CD8-positive, alpha-beta memory T cell (primary cell): ENCODE measurements around the gene F10. TPM values are rescaled to one million over a fixed set of nuclear protein-coding genes. Genes with fewer than 3 reads are reported as not detected.
"Not testable (repeated sequence)": the region's sequence is repeated elsewhere in the genome, so short reads cannot be mapped to it uniquely, and the experiment has no call there.

ENCODE experiments used
- CTCF ChIA-PET: fragments of 350-600 bp; sonication (Branson Sonifier 250); formaldehyde crosslinking; loops from one replicate; lab custom pipeline; 2021; ENCODE audit warnings: antibody characterized with exemption; lab: Charles Lee
- POLR2A ChIA-PET: fragments of 350-600 bp; sonication (Branson Sonifier 250); formaldehyde crosslinking; loops from one replicate; lab custom pipeline; 2021; ENCODE audit warnings: antibody characterized with exemption; lab: Charles Lee
- DNase-seq, 5 donors: peaks; one replicate each; pipeline versions ENCODE4 v3.0.0 to v3.0.0-alpha.2; 2020 to 2022; ENCODE audit warnings: mixed read lengths in 1 of 5
- H3K27ac ChIP-seq: one replicate; pipeline ENCODE4 v1.7.0; 2013; ENCODE audit warnings: low read depth, mild to moderate bottlenecking, low read length, moderate library complexity
- H3K27me3 ChIP-seq: 2 replicates; pipeline ENCODE4 v1.7.0; 2013; ENCODE audit warnings: low read length, mild to moderate bottlenecking; ENCODE audit not compliant: insufficient read depth, poor library complexity, severe bottlenecking
- H3K36me3 ChIP-seq: 2 replicates; pipeline ENCODE4 v1.7.0; 2013; ENCODE audit warnings: mild to moderate bottlenecking, low read length, moderate library complexity; ENCODE audit not compliant: insufficient read depth
- H3K4me1 ChIP-seq: 2 replicates; pipeline ENCODE4 v1.7.0; 2013; ENCODE audit warnings: mild to moderate bottlenecking, low read length, moderate library complexity; ENCODE audit not compliant: insufficient read depth
- H3K4me3 ChIP-seq: 2 replicates; pipeline ENCODE4 v1.7.0; 2013; ENCODE audit warnings: mild to moderate bottlenecking, low read length
- H3K9me3 ChIP-seq: 2 replicates; pipeline ENCODE4 v1.7.0; 2013; ENCODE audit warnings: mild to moderate bottlenecking, low read length
- H3K27ac Mint-ChIP-seq, 8 donors: one replicate each; pipeline ENCODE4 v1.8.0; 2020 to 2021; ENCODE audit warnings: mixed read lengths in 8 of 8, mild to moderate bottlenecking in 6 of 8, inconsistent platforms in 3 of 8, moderate library complexity in 3 of 8
- H3K27me3 Mint-ChIP-seq, 2 donors: one replicate each; pipeline ENCODE4 v1.8.0; 2020 to 2021; ENCODE audit warnings: mixed read lengths in 2 of 2, mild to moderate bottlenecking in 1 of 2, moderate library complexity in 1 of 2
- H3K36me3 Mint-ChIP-seq, 3 donors: one replicate each; pipeline ENCODE4 v1.8.0; 2020 to 2021; ENCODE audit warnings: mixed read lengths in 3 of 3, inconsistent platforms in 1 of 3, mild to moderate bottlenecking in 1 of 3
- H3K4me1 Mint-ChIP-seq, 3 donors: one replicate each; pipeline ENCODE4 v1.8.0; 2020 to 2021; ENCODE audit warnings: mixed read lengths in 3 of 3, inconsistent platforms in 1 of 3, mild to moderate bottlenecking in 1 of 3
- H3K4me3 Mint-ChIP-seq, 7 donors: one replicate each; pipeline ENCODE4 v1.8.0; 2020 to 2021; ENCODE audit warnings: mixed read lengths in 7 of 7, mild to moderate bottlenecking in 6 of 7, moderate library complexity in 4 of 7, inconsistent platforms in 2 of 7
- H3K9me3 Mint-ChIP-seq, 5 donors: one replicate each; pipeline ENCODE4 v1.8.0; 2020 to 2022; ENCODE audit warnings: mixed read lengths in 5 of 5, mild to moderate bottlenecking in 3 of 5, moderate library complexity in 2 of 5, inconsistent platforms in 1 of 5
- polyA plus RNA-seq: library from polyadenylated mRNA; unstranded; fragments of 300-500 nt; fragmentation: Illumina TruSeq; gene quantifications from one replicate; pipeline ENCODE4 v1.2.3, GENCODE V29; 2021
- total RNA-seq, 2 experiments: library from RNA; stranded (reverse); gene quantifications; one replicate each; pipeline ENCODE4 v1.2.3, GENCODE V29; 2021

The F10 gene
- total and polyA plus RNA-seq, 3 experiments from 2014 or later, result not detected

GRCh38 chr13:113109151-113110047 lies 13.2 kb upstream of the F10 start:
- Histone ChIP-seq H3K27me3 (peaks cover 4% of the 10 kb centered on the region), H3K9me3 (no peaks in the 10 kb centered on the region), H3K4me1 (no peaks in the 10 kb centered on the region), H3K36me3 (no peaks in the 10 kb centered on the region), H3K4me3 (no peak overlapping the region), H3K27ac (no peak overlapping the region)
- H3K4me3 Mint-ChIP-seq, result peak overlapping the region; percentile 23 to 65 (median 49)
- ChIA-PET POLR2A (no interaction called here), CTCF (no interaction called here)
- H3K9me3 Mint-ChIP-seq, result no peaks in the 10 kb centered on the region
- no peaks in the 10 kb centered on the region for H3K36me3 Mint-ChIP-seq
- H3K4me1 Mint-ChIP-seq, result no peaks in the 10 kb centered on the region
- no peak overlapping the region for H3K27ac Mint-ChIP-seq
- H3K27me3 Mint-ChIP-seq, result peaks cover 0 to 1% of the 10 kb centered on the region in 2 donors
- peak in 1 of 5 donors; percentile 39 for DNase-seq

- peaks cover 0 to 1% of the 10 kb centered on the region in 2 donors for H3K27me3 Mint-ChIP-seq
- CTCF ChIA-PET, result no interaction called here
- Histone ChIP-seq H3K27ac (no peak overlapping the region), H3K9me3 (no peaks in the 10 kb centered on the region), H3K27me3 (peaks cover 4% of the 10 kb centered on the region), H3K36me3 (no peaks in the 10 kb centered on the region), H3K4me3 (peak overlapping the region; percentile 32), H3K4me1 (no peaks in the 10 kb centered on the region)
- no peak overlapping the region for H3K27ac Mint-ChIP-seq
- peak in 4 of 5 donors; percentile 14 to 56 (median 24) for DNase-seq
- H3K4me3 Mint-ChIP-seq, result peak overlapping the region; percentile 19 to 76 (median 66)
- H3K4me1 Mint-ChIP-seq, result no peaks in the 10 kb centered on the region
- H3K9me3 Mint-ChIP-seq, result no peaks in the 10 kb centered on the region
- POLR2A ChIA-PET, result no interaction called here
- no peaks in the 10 kb centered on the region for H3K36me3 Mint-ChIP-seq
Observed at GRCh38 chr13:113110048-113110851, 12.3 kb upstream of the F10 start.

- peak overlapping the region; percentile 27 to 76 (median 66) for H3K4me3 Mint-ChIP-seq
- no peaks in the 10 kb centered on the region for H3K4me1 Mint-ChIP-seq
- ChIA-PET POLR2A (no interaction called here), CTCF (no interaction called here)
- H3K36me3 Mint-ChIP-seq, result no peaks in the 10 kb centered on the region
- Histone ChIP-seq H3K36me3 (no peaks in the 10 kb centered on the region), H3K27ac (no peak overlapping the region), H3K27me3 (peaks cover 4% of the 10 kb centered on the region), H3K4me1 (no peaks in the 10 kb centered on the region), H3K4me3 (peak overlapping the region; percentile 32), H3K9me3 (no peaks in the 10 kb centered on the region)
- no peak overlapping the region for H3K27ac Mint-ChIP-seq
- peak in 1 of 5 donors; percentile 46 for DNase-seq
- H3K27me3 Mint-ChIP-seq, result peaks cover 0 to 1% of the 10 kb centered on the region in 2 donors
- H3K9me3 Mint-ChIP-seq, result no peaks in the 10 kb centered on the region
Observed at GRCh38 chr13:113110852-113111315, 11.7 kb upstream of the F10 start.

- H3K27me3 ChIP-seq, H3K4me1 Mint-ChIP-seq, H3K4me3 Mint-ChIP-seq, H3K27me3 Mint-ChIP-seq, POLR2A ChIA-PET, H3K27ac Mint-ChIP-seq, H3K27ac ChIP-seq, H3K36me3 ChIP-seq, CTCF ChIA-PET, H3K9me3 ChIP-seq, H3K4me3 ChIP-seq, H3K36me3 Mint-ChIP-seq, H3K9me3 Mint-ChIP-seq, H3K4me1 ChIP-seq: not testable (repeated sequence)
- DNase-seq, result peak in 1 of 5 donors; percentile 26
Observed at GRCh38 chr13:113111821-113112220, 10.8 kb upstream of the F10 start.

GRCh38 chr13:113112475-113112874 lies 10.1 kb upstream of the F10 start:
- H3K27ac Mint-ChIP-seq, H3K36me3 ChIP-seq, H3K4me3 Mint-ChIP-seq, POLR2A ChIA-PET, CTCF ChIA-PET, H3K27me3 Mint-ChIP-seq, H3K4me3 ChIP-seq, H3K27ac ChIP-seq, H3K9me3 ChIP-seq, H3K4me1 Mint-ChIP-seq, H3K36me3 Mint-ChIP-seq, H3K4me1 ChIP-seq, H3K9me3 Mint-ChIP-seq, H3K27me3 ChIP-seq: not testable (repeated sequence)
- DNase-seq, result peak in 1 of 5 donors; percentile 9

- H3K9me3 Mint-ChIP-seq, result no peaks in the 10 kb centered on the region
Observed at GRCh38 chr13:113112893-113113845, 9.4 kb upstream of the F10 start.

GRCh38 chr13:113113846-113114271 lies 8.7 kb upstream of the F10 start:
- H3K27ac ChIP-seq, result no peak overlapping the region
- no peak overlapping the region for H3K4me3 ChIP-seq
- Mint-ChIP-seq H3K9me3 (no peaks in the 10 kb centered on the region), H3K27ac (no peak overlapping the region), H3K36me3 (no peaks in the 10 kb centered on the region), H3K27me3 (peaks cover 1 to 5% of the 10 kb centered on the region in 2 donors), H3K4me1 (no peaks in the 10 kb centered on the region), H3K4me3 (no peak overlapping the region)
- H3K36me3 ChIP-seq, result no peaks in the 10 kb centered on the region
- no peaks in the 10 kb centered on the region for H3K9me3 ChIP-seq
- peaks cover 4% of the 10 kb centered on the region for H3K27me3 ChIP-seq
- ChIA-PET POLR2A (no interaction called here), CTCF (no interaction called here)
- no peak for DNase-seq
- H3K4me1 ChIP-seq, result no peaks in the 10 kb centered on the region

More at GRCh38 chr13:113112893-113113845, 9.4 kb upstream of the F10 start:
- no peaks in the 10 kb centered on the region for H3K4me1 ChIP-seq
- H3K27ac Mint-ChIP-seq, result no peak overlapping the region
- H3K4me3 Mint-ChIP-seq, result peak overlapping the region in 1 of 7 donors; percentile 27
- no peaks in the 10 kb centered on the region for H3K9me3 ChIP-seq
- H3K4me3 ChIP-seq, result no peak overlapping the region
- H3K27me3 ChIP-seq, result peaks cover 4% of the 10 kb centered on the region
- no peaks in the 10 kb centered on the region for H3K36me3 ChIP-seq
- POLR2A ChIA-PET, result no interaction called here
- no peak overlapping the region for H3K27ac ChIP-seq
- no peaks in the 10 kb centered on the region for H3K36me3 Mint-ChIP-seq
- CTCF ChIA-PET, result no interaction called here
- H3K4me1 Mint-ChIP-seq, result no peaks in the 10 kb centered on the region
- peak in 1 of 5 donors; percentile 9 for DNase-seq
- H3K27me3 Mint-ChIP-seq, result peaks cover 1 to 5% of the 10 kb centered on the region in 2 donors
